Osteocyte (in vitro differentiated cells): ENCODE results near the gene LECT2. TPM values are rescaled to one million over a fixed set of nuclear protein-coding genes. Genes with fewer than 3 reads are reported as not detected.

Experiments
- DNase-seq: peaks from one replicate; pipeline ENCODE4 v3.0.0; 2021; ENCODE audit warnings: mixed read lengths; ENCODE audit not compliant: unreplicated experiment; ENCODE audit errors: extremely low spot score
- H3K27ac Mint-ChIP-seq: one replicate; pipeline ENCODE4 v1.8.0; 2021; ENCODE audit warnings: mild to moderate bottlenecking, mixed read lengths; ENCODE audit not compliant: unreplicated experiment
- H3K27me3 Mint-ChIP-seq: one replicate; pipeline ENCODE4 v1.8.0; 2021; ENCODE audit warnings: mixed read lengths; ENCODE audit not compliant: unreplicated experiment
- H3K36me3 Mint-ChIP-seq: one replicate; pipeline ENCODE4 v1.8.0; 2021; ENCODE audit warnings: mixed read lengths; ENCODE audit not compliant: unreplicated experiment
- H3K4me1 Mint-ChIP-seq: one replicate; pipeline ENCODE4 v1.8.0; 2021; ENCODE audit warnings: mixed read lengths; ENCODE audit not compliant: unreplicated experiment
- H3K4me3 Mint-ChIP-seq: one replicate; pipeline ENCODE4 v1.8.0; 2021; ENCODE audit warnings: mild to moderate bottlenecking, moderate library complexity, mixed read lengths; ENCODE audit not compliant: unreplicated experiment
- H3K9me3 Mint-ChIP-seq: one replicate; pipeline ENCODE4 v1.8.0; 2021; ENCODE audit warnings: mixed read lengths; ENCODE audit not compliant: unreplicated experiment
- CTCF ChIP-seq: fragments of 200-600 bp; sonication (generic); IDR thresholded peaks from 2 replicates; pipeline ENCODE4 v1.5.0; 2021; ENCODE audit warnings: antibody characterized with exemption, mild to moderate bottlenecking, moderate library complexity
- total RNA-seq: library from RNA; stranded (reverse); gene quantifications from 2 replicates; pipeline ENCODE4 v1.2.1, GENCODE V29; 2021

LECT2 gene
- total RNA-seq, 1 donor from 2014 or later, result not detected

GRCh38 chr5:135944564-135944963, 10.2 kb downstream of the LECT2 start:
- Mint-ChIP-seq H3K4me1 (no peaks in the 10 kb centered on the region), H3K27ac (no peak overlapping the region), H3K4me3 (no peak overlapping the region), H3K36me3 (no peaks in the 10 kb centered on the region), H3K9me3 (no peaks in the 10 kb centered on the region), H3K27me3 (peaks cover 18% of the 10 kb centered on the region)
- TF ChIP-seq CTCF, result no peak
- no peak for DNase-seq

GRCh38 chr5:135942202-135942771, 12.5 kb downstream of the LECT2 start:
- Mint-ChIP-seq H3K4me3 (no peak overlapping the region), H3K36me3 (no peaks in the 10 kb centered on the region), H3K27me3 (peaks cover 36% of the 10 kb centered on the region), H3K4me1 (no peaks in the 10 kb centered on the region), H3K27ac (no peak overlapping the region), H3K9me3 (no peaks in the 10 kb centered on the region)
- TF ChIP-seq CTCF, result no peak
- DNase-seq, result no peak

- no peaks in the 10 kb centered on the region for H3K4me1 Mint-ChIP-seq
- H3K27me3 Mint-ChIP-seq, result peaks cover 42% of the 10 kb centered on the region
- no peak overlapping the region for H3K4me3 Mint-ChIP-seq
- no peaks in the 10 kb centered on the region for H3K9me3 Mint-ChIP-seq
- DNase-seq, result no peak
- no peak overlapping the region for H3K27ac Mint-ChIP-seq
- TF ChIP-seq CTCF, result no peak
- H3K36me3 Mint-ChIP-seq, result no peaks in the 10 kb centered on the region
Observed at GRCh38 chr5:135941711-135942110, 13.1 kb downstream of the LECT2 start.

DNA sequence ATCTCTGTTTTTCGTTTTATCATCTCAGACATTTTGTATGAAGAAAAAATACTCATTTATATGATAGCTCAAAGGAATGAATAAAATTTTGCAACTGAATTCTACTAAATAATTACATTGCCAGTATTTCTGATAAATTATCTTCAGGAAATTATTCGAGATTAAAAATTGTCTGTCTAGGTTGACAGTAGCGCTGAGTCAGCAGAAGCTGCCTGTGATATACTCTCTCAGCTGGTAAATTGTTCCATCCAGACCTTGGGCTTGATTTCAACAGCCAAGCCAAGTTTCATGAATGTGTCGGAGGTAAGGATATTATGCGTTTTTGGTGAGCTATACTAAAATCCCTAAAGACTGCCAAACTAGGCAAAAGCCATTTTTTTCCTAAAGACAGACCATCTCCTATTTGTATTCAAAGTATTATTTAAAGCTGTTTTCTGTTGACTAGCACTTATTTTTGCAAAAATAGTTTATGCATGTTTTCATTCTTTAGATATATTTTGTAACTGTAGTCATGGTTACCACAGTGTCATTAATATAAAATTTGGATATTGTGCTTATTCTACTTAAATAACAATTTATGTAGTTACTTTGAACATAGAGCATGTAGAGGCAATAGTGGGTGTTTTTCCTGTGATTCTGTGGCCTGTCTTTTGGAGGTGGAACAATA, 17.4 kb downstream of the LECT2 start:
- Mint-ChIP-seq H3K27ac (no peak overlapping the region), H3K9me3 (no peaks in the 10 kb centered on the region), H3K36me3 (no peaks in the 10 kb centered on the region), H3K4me3 (no peak overlapping the region), H3K27me3 (peaks cover 67% of the 10 kb centered on the region), H3K4me1 (no peaks in the 10 kb centered on the region)
- TF ChIP-seq CTCF, result no peak
- DNase-seq, result no peak

- peaks cover 75% of the 10 kb centered on the region for H3K27me3 Mint-ChIP-seq
- no peak for TF ChIP-seq CTCF
- no peak for DNase-seq
Observed at GRCh38 chr5:135934939-135935338, 19.8 kb downstream of the LECT2 start.

More at GRCh38 chr5:135934939-135935338, 19.8 kb downstream of the LECT2 start:
- H3K4me3 Mint-ChIP-seq, result no peak overlapping the region
- H3K9me3 Mint-ChIP-seq, result no peaks in the 10 kb centered on the region
- no peaks in the 10 kb centered on the region for H3K36me3 Mint-ChIP-seq
- H3K4me1 Mint-ChIP-seq, result peaks cover 5% of the 10 kb centered on the region
- H3K27ac Mint-ChIP-seq, result no peak overlapping the region
